HG02642 (cell line): Measurements from ENCODE around the gene SELENOF.

Experiments
- ATAC-seq: cut with Tn5 transposase; IDR thresholded peaks from one replicate; pipeline ENCODE4 v1.9.1; 2021; ENCODE audit warnings: mild to moderate bottlenecking; ENCODE audit not compliant: unreplicated experiment, poor library complexity

The SELENOF gene

GRCh38 chr1:86913896-86914600, at the start of gene SELENOF:
TSS of gene SELENOF (minus strand) at chr1:86914126. CDS start at chr1:86914111, 15 bp downstream.
- peak; percentile 89 for ATAC-seq

- ATAC-seq: no peak
Measured at GRCh38 chr1:86960548-86960947, 46.6 kb upstream of the SELENOF start.

- no peak for ATAC-seq
Measured at GRCh38 chr1:86957221-86957620, 43.3 kb upstream of the SELENOF start.

- ATAC-seq: no peak
Measured at GRCh38 chr1:86956221-86956620, 42.3 kb upstream of the SELENOF start.

- no peak for ATAC-seq
Measured at GRCh38 chr1:86955678-86956077, 41.8 kb upstream of the SELENOF start.

- no peak for ATAC-seq
Measured at GRCh38 chr1:86953167-86953566, 39.2 kb upstream of the SELENOF start.

- no peak for ATAC-seq
Measured at GRCh38 chr1:86951430-86951829, 37.5 kb upstream of the SELENOF start.

GRCh38 chr1:86950712-86951419, 36.9 kb upstream of the SELENOF start:
- ATAC-seq: no peak

- ATAC-seq: no peak
Measured at GRCh38 chr1:86948212-86948611, 34.3 kb upstream of the SELENOF start.

- ATAC-seq: no peak
Measured at GRCh38 chr1:86942743-86943142, 28.8 kb upstream of the SELENOF start.

- ATAC-seq: no peak
Measured at GRCh38 chr1:86942042-86942441, 28.1 kb upstream of the SELENOF start.

GRCh38 chr1:86940599-86940998, 26.7 kb upstream of the SELENOF start:
- ATAC-seq: no peak

GRCh38 chr1:86939406-86939805, 25.5 kb upstream of the SELENOF start:
- ATAC-seq: no peak

- ATAC-seq: no peak
Measured at GRCh38 chr1:86938855-86939254, 24.9 kb upstream of the SELENOF start.

- ATAC-seq: no peak
Measured at GRCh38 chr1:86938450-86938849, 24.5 kb upstream of the SELENOF start.

- ATAC-seq: no peak
Measured at GRCh38 chr1:86933562-86934377, 19.8 kb upstream of the SELENOF start.

GRCh38 chr1:86933051-86933450, 19.1 kb upstream of the SELENOF start:
- ATAC-seq: no peak

- no peak for ATAC-seq
Measured at GRCh38 chr1:86928819-86929218, 14.9 kb upstream of the SELENOF start.

- ATAC-seq: no peak
Measured at GRCh38 chr1:86926883-86927282, 13.0 kb upstream of the SELENOF start.

GRCh38 chr1:86925742-86926141, 11.8 kb upstream of the SELENOF start:
- ATAC-seq: no peak

- no peak for ATAC-seq
Measured at GRCh38 chr1:86924324-86924960, 10.5 kb upstream of the SELENOF start.
